Hematopoietic multipotent progenitor cell treated with erythropoietin and hydrocortisone succinate and interleukin-3 and kit ligand, for 8 days (in vitro differentiated cells): ENCODE measurements around the gene CD82.

Source experiments
- DNase-seq: peaks from one replicate; pipeline ENCODE4 v3.0.0-alpha.2; 2015

CD82 gene

DNA sequence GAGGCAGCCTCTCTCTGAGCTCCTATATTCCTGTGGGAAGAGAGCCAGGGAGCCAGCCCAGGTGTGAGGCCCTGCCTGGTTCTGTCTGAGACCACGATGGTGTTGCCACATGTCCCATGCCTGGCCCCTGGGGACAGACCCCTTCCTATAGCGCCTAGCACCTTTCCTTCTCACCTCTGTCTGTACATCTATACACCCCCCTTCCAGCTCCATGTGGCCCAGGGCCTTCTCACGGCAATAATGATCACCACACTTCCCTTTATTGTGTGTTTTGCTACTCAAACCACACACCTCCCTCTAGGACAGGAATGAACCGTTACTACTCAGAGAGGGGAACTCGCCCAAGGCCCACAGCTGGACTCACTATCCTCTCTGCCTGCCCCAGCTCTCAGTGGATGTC lies 12.8 kb downstream of the CD82 start:
- DNase-seq: peak; percentile 35

GRCh38 chr11:44579302-44579761 lies 13.9 kb downstream of the CD82 start:
- peak; percentile 26 for DNase-seq

DNA sequence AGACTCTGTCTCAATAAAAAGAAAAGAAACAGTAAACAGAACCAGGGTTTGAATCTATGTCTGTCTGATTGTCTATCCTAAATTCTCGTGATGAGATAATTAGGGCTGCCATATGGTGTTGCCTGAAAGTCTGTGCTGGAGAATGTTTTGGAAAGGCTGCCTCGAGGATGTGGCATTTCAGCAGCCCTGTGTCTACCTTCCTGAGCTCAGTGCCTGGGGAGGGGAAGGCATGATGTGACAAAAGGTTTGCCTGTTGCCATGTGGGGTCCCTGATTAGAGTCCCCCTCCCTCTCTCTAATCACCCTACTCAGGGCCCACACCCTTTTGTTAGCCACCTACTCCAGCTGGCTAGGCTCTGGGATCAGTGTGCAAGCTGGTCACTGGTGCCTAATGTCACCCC lies 15.2 kb downstream of the CD82 start:
- DNase-seq: peak; percentile 95

DNA sequence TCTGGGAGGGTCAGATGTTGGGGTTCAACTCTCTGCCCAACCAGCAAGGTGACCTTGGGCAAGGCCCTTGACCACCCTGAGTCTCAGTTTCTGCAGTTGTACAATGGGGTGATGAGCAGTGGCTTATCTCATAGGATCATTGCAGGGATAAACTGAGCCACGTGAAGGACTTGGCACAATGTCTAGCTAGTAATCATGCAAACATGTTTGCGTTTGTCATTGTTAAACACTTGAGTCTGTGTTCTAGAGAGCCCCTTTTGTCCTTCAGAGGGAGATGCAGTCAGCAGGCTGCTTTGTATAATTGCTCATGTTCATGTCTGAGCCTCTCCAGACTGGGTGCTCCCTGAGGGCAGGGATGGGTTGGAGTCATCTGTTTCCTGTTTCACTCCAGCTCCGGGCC lies 15.8 kb downstream of the CD82 start:
- DNase-seq: peak; percentile 56

DNA sequence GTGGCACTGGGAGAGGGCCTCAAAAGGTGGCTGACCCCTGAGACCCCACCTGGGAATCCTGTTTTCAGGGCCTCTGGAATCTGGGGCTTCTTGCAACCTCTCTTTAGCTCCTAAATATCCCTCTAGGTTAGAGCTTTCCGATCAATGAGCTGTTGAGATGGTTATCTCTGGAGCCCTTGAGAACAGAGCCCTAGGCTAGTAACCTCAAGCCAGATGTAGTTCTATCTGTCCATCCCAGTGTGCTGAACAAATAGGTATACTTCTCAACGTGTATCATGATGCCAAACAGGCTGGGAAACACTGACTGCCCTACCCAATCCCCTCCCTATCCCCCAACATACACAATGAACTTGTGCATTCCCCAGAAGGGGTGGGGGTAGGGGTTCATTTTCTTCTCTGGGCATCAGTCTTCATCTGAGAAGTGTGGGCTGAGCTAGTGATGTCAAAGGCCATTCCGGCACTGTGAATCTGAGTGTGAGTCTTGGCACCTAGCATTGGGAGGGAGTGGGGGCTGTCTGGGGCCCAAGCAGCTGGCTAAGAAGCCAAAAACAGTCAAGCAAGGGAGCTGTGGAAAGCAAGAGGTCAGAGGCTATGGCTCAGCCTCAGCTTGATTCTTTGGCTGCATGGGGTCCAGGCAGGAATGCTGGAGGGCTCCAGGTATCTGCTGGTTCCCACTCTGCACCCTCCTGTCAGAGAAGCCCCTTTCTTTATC lies 17.3 kb downstream of the CD82 start:
- DNase-seq: peak; percentile 40

DNA sequence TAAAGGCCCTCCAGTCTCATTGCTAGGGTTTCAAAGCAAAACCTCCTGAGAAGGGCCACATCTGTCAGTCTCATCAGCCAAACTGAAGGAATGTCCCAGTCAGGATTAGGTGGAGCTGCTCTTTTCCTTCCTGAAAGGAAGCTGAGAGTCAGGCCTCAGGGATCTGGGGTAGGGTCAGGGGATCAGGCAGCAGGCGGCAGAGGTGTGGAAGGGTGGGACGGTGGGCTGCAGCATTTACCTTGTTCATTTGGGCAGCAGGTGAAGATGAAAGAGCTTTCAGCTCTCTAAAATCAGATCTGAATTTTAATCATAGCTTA lies 17.8 kb downstream of the CD82 start:
- no peak for DNase-seq

DNA sequence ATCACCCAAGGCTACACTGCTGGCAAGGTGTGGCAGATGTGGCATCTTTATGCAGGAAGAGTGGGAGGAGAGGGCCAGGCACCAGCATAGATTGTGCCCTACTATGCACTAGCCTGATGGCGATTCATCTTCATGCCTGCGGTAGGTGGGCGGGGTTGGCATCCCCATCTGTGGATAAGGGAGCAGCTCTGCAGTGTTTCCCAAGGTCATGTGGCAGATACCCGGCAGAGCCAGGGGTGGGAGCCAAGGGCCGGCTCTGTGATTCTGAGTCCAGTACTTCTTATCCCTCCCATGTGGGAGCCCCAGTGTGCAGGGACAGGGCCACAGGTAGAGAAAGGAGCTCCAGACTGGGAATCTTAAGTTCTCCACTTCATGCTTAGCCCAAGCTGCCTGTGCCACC lies 20.0 kb downstream of the CD82 start:
- DNase-seq: no peak

GRCh38 chr11:44589301-44589700 lies 23.8 kb downstream of the CD82 start:
- no peak for DNase-seq

DNA sequence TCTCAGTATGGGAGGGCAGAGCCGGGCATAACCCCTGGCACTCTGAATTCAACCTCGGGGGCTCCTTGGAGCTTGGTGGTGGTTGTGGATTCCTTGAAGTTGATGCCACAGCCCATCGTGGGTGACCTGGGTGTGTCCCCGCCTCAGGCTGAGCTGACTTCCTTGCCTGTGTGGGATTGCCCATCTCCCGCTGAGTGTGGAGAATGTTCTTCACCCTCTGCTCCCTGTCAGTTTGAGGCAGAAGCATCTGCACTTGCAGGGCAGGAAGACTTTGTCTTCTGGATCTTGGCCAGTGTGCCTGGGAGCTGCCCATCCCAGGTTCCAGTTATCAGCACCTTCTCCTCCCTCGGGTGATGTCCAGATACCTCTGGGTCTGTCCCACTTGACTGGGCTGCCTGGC lies 25.3 kb downstream of the CD82 start:
- no peak for DNase-seq

DNA sequence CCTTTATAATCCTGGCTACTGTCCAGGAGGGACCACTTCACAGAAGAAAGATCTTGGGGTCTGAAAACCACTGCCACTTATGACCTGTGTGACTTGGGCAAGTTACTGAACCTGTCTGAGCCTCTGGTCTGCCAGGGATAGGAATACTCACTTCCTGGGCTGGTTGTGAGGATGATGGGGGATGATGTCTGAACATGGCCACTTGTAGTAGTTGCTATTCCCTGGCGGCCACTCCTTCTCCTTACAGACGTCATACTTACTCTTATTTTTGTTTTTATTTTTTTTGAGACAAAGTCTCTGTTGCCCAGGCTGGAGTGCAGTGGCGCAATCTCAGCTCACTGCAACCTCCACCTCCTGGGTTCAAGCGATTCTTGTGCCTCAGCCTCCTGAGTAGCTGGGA lies 26.1 kb downstream of the CD82 start:
- no peak for DNase-seq

DNA sequence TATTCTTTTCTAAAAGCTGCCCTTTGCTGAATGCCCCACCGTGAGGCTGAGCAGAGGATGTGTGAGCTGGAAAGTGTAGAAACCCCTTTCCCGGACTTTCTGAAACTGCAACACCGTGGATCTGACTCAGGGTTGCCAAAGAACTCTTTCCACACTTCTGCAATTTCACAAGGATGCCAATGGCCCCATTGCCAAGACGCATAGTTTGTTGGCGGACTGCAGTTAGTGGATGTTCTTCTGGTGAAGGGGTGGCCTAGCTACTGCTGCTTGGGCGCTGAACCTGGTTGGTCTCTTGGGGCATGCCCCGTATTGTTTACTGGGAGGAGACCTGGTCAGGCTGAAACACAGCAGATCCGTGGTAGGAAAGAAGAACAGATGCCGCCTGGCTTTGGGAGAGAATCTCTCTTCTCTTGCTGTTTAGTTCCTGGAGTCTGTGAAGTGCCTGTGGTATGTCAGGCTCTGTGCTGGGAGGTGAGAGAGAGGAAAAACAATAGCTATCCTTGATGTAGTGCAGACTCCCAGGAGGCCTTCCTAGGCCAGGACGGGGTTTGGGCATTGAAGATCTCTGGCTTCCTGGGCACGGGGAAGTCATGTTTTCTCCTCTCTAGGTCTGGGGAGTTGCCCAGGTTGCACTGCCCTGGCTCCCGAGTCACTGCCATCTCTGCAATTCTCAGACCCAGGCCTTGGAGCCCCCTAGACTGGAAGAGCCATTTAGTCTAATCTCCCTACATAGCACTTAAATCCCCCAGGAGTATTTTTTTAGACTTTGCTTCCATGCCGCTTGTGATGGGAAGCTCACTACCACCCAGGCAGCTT lies 26.9 kb downstream of the CD82 start:
- DNase-seq: no peak

- no peak for DNase-seq
Measured at GRCh38 chr11:44593251-44593650, 27.8 kb downstream of the CD82 start.

DNA sequence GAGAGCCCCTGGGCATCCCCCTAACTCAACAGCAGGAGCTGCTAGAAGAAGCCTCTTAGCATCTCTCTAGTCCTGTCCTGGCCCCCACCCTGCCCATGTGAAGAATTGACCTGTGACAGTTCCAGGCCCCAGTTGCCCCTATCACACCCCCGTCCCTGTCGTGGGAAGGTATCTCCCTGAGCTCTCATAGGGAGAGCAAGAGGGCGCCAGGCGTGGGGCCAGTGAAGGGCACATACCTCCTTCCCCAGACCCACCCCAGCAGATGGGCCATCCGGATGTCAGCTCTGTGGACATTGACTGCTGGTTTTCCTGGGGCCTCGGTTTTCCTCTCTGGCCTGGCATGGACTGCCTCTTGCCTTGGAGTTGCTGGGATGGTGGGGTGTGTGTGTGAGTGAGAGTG lies 29.5 kb downstream of the CD82 start:
- DNase-seq: no peak

GRCh38 chr11:44595964-44596381 lies 30.5 kb downstream of the CD82 start:
- no peak for DNase-seq

DNA sequence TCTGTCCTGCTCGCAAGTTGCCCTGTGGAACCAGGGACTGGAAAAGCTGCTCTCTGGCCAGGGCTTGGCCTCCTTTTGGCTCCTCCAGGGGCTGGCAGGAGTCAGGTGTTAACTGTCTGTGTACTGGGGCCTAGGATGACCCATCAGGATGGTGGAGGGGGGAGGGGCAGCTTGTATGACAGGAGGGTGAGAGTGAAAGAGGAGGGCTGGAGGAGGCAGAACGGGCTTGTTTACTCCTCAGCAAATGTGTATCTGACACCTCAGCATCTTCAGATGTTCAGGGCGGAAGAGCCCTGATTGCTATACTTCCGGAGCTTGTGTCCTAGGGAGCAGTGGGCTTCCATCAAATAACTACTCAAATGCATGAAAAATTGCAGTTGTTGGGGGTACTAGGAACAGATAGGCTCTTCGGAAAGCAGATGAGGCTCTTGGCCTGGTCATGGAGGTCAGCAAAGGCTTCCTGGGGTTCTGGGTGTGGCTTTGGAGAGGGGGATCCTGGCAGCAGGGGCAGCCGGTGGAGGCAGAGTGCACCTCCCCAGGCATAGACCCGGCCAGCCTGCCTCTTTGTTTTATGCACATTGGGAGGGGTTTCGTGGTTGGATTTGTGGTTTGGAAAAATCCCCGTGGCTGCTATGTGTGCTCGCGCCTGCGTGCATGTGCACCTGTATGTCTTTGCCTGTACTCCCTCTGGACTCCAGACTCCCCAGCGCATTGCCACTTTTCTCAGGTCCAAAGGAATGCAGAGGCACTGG lies 31.2 kb downstream of the CD82 start:
- DNase-seq: no peak

DNA sequence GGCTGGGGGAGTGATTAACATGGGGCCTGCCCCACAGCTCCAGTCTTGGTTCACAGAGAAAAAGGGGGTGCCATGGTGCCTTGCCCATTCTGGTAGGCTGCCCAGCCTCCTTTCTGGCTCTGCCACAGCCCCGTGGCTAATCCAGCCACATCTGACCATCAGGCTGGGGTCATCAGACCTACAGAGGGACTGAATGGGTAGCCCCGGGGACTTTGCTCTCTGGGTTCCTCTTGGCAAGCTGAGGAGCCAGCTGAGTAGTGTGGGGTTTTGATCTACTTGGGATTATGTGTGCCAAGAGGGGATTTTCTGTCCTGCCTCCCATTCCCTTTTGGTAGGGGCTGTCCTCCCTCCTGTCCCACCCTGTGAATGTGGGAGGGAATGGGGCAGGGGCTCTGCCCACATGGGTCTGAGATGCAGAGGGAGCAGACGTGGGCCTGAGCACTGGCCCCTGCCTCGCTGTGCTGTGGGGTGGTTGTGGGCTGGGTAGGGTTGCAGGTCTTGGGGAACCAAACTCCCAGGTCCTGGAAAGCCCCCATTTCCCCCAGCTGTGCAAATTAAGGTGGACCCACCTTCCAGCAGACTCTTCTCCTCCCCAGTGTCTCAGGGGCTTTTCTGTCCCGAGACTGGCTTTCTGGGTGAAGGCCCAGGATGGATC lies 32.0 kb downstream of the CD82 start:
- no peak for DNase-seq

DNA sequence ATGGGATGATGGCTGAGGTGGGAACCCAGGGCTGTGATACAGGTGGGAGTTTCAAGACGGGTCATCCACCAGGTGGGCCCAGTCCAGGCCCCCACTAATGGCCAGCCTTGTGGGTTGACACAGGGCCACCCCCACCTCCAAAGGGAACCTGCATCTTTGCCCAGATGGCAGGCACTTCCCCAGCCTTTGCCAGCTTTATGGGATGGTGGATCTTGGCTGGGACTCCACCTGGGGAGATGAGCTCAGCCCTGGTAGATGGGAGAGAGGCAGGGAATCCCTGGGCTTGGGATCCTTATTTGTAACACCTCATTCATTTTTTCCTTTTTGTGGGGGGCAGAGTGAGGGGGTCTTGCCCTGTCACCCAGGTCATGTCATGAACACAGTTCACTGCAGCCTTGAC lies 33.4 kb downstream of the CD82 start:
- DNase-seq: no peak

DNA sequence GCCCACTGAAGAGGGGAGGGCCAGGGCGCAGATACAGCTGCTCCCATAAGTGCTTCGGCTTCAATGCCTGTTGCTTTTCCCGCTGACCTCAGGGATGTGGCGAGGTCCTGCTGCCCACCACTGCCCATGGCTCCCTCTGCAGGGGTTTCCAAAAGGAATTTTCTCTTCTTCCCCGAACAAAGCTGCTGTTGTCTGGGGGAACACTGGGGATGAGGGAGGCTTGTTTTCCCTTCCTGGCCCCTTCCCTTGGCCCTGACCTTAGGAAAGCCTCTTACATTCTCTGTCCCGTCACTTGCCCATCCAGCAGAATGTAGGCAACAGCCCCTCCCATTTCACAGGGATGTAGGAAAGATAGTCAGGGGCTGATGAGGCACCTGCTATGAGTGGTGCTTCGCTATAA lies 34.8 kb downstream of the CD82 start:
- no peak for DNase-seq

- DNase-seq: no peak
Measured at GRCh38 chr11:44600839-44601383, 35.4 kb downstream of the CD82 start.

GRCh38 chr11:44601471-44602370 lies 36.3 kb downstream of the CD82 start:
- no peak for DNase-seq

DNA sequence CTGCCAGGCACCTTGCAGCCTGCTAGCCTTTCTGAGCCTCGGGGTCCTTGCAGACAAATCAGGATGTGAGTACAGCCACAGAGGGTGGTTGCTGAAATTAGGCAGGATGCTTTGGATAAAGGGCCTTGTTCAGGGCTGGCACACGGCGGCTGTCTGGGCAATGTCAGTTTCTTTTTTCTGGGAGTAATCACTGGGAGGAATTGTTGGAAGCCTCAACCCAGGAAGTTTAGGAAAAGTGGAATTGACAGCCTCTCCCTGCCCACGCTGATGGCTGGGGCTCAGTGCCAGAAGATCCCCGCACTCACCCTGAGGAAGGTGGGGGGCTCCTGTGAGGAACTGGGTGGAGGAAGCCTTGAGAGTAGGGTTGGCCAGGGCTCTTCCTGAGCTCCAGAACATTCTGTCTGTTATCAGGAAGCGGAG lies 37.4 kb downstream of the CD82 start:
- no peak for DNase-seq

DNA sequence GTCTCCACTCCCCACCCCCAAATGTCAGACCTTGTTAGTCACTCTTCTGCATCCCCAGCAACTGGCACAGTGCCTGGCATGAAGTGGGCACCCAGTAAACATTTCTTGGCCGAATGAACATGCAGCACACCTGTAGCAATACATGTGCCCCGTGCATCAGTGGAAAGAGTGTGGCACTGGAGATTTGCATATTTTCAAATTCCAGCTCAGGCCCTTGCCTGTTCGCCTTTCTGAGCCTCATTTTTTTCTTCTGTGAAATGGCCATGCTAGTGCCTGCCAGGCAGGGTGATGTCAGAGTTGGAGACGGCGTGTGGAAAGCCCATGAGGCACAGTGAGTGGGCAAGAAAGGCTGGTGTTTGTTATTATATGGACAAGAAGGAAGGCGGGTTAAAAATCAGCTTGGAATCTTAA lies 38.7 kb downstream of the CD82 start:
- no peak for DNase-seq
